NCI-H2081 (cell line): ENCODE data around the gene SFRP2.

ENCODE experiments used
- DNase-seq, 2 experiments: peaks; one replicate each; lab custom pipeline; 2025; lab: John Stamatoyannopoulos, UW

The SFRP2 gene

DNA sequence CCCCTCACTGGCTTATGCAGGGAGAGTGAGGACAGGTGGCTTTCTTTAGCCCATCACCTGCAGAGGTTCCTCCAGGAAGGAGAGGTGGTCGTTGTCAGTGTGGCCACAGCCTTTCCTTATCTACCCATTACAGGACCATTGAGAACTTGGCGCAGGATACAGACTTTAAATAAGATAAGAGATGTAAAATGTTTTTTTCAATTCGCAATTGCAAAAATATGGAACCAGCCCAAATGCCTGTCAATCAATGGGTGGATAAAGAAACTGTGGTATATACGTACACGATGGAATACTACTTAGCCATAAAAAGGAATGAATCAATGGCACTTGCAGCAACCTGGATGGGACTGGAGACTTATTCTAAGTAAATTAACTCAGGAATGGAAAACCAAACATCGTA is 22.1 kb downstream of the SFRP2 start:
- DNase-seq: no peak

DNA sequence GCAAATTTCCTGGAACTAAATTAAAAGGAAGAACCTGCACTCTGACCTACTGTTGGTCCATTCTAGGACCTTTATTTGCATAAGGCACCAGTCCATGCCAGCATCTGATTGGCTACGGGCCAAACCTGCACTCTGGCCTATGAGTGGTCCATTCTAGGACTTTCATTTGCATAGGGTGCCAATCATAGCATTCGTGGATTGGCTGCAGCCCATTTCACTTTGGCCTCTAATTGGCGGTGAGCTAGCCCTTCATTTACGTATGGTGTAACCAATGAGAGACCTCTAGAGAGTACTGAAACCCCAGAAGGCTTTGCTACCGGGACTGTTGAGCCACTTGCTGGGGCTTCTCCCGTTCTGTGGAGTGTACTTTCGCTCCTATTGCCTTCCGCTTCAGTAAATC is 23.0 kb downstream of the SFRP2 start:
- DNase-seq: no peak

DNA sequence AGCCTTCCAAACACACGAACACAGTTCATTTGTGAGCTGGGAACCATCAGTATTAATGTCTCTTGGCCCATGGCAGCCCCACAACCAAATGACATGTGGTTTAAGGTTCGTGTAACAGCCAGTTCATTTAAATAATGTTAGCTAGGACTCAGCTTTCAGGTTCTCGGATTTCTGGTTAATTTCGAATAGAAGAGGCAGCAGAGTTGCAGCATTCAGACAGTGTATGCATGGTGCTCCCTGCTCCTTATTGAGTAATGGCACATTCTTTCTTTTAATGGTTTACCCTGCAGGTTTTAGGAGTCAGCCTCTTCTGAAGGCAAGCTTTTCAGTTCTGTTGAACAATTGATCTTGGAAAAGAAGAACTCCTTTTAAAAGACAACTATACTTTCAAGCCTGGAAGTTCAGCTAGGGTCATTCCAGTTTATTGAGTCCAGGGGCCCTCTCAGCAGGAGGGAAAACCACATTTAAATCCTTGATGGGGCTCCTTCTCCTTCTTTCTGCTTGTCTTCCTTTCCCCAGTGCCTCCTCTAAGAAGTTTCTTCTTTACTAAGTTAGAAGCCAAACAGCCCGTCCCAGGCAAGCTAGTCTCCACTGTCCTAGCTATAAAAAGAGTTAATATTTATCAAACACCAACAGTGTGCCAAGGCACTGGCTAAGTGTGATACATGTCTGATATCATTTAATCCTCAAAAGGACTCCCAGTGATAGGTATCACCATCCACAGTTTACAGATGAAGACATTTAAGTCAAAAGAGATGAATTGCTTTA is 24.1 kb downstream of the SFRP2 start:
- DNase-seq: no peak

DNA sequence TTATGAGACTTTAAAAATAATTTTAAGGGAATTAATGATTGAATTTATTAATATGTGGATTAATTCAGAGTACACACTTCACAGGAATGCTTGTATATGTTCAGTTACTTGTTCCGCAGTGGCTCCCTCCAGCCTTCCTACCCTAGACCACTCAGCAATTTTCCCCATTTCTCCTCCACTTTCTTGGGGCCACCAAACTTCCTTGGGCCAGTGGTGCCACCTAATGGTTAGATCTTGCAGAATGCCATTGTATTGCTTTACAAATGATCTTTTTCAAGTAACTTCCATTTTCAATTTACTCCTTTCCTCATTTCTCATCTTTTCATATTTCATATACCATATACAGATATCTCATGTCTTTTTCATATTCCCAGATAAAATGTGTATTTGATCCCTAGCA is 25.5 kb downstream of the SFRP2 start:
- DNase-seq: no peak

DNA sequence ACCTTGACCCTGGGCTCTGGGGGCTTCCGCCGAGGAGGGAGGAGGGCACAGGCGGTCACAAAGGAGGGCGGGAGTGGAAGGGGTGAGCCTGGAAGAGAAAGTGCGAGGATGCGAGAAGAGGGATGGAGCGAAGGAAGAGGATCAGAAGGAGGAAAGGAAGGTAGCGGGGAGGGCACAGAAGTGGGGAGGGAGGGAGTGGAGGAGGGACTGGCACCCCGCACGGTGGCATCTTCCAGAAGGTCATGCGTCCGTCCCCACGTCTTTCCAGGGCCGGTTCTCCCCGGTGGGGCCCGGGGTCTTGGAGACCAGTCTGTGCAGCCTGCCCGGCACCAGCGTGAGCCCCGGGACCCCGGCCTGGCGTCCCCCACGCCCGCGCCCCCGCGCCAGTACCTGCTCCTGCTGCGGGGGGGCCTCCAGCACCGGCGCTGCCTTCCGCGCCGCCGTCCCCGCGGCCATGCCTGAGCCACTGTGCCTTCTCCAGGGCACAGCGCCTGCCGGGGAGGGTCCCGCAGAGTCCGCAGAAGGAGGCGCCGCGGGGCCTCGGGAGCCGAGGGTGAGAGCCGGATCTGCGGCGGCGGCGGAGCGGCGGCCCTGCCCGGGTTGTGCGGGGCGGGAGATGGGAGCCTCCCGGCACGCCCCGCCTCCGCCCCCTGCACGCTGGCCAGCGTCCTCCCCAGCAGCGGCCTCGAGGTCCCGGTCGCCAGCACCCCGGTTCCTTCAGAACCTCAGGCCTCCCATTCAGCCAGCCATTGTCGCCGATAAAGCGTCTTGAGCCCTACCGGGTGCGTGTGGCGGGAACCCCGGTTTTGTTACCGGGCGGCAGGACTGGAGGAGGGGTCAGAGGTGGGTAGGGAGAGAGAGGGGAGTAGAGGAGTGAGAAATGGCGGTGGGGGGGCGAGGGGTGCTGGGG is 29.2 kb downstream of the SFRP2 start, which contains the start of gene RNF175:
Gene RNF175 (minus strand): TSS at position 618 of the 910 bp plus-strand sequence. CDS start 162 bp downstream, at position 456.
- peak; percentile 3 to 5 for DNase-seq

DNA sequence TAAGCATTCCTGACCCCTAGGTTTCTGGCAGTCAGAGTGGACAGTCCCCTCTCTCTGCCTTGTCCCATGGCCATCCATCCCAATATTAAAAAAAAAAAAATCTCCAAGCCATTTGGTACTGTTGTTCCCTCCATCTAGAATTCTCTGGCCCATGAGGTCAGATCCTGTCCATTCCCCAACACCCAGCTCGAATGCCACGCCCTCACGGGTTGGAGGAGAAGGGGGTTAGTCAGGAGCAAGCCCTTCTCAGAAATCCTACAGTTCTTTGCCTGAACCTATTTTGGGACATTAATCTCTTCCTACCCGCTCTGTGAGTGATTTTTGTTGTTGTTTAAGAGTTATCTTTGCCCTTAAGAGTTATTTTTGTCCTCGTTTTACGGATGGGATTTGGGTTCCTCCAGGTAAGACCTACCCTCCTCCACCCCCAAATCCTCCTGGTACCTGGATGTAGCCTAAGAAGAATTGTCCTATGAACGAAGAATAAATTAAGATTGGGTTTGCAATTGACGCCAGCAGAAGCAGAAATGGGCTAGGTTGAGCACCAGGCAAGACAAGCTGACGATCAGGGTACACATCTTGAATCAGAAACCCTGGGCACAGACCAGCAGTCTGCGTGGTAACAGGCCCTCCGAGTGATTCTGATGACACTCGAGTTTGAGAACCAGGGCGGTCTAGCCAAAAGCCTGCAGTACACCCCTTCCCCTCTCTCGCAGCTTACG is 30.0 kb downstream of the SFRP2 start:
- DNase-seq: no peak

DNA sequence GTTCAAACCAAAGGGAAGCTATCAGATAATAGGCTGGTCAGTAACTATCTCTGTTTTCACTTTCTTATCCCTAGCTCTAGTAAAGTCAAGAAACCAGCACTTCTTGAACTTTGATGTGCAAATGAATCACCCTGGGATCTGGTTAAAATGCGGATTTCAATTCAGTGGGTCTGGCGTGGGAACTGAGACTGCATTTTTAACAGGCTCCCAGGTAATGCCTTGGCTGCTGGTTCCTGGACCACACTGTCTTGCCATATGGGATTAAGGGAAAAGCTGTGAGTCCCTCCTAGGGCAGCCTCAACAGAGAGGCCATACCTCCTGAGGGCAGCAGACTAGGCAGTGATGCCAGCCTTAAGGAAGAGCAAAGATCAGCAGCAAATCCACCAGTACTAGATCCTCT is 30.7 kb downstream of the SFRP2 start:
- DNase-seq: no peak

DNA sequence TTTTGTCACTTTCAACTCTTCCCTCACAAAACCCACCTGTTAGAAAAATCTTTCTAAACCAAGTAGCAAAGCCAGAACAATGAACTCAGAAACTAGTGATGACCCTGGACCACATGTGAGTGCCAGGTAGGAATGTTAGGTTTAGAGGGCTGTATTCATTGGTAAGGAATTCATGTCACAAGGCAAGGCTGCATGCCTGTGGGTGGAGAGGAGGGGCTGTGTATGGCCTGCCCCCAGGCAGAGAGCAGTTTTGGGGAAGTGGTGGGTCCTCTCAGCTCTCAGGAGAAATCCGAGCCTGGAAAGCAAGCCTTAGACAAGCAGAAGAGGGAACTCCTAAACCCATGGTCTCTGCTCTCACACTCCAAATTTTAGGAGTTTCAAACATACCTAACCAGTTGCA is 31.5 kb downstream of the SFRP2 start:
- no peak for DNase-seq

DNA sequence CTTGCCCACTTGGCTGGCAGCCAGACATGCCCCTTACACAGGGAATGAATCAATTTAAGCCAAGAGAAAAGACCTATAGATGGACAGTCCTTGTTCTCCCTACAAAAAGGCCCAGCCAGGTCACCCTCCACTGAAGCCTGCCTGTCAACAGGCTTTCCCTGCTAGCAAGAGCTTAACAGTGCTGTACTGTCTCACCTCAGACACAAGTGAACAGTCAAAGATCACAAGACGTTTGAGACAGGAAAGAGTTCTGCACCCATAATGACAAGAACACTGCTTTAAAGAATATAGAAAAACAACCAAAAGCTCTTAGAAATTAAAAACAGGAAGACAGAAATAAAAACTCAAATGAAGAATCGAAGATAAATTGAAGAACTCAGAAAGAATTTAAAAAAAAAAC is 33.7 kb downstream of the SFRP2 start:
- DNase-seq: no peak

DNA sequence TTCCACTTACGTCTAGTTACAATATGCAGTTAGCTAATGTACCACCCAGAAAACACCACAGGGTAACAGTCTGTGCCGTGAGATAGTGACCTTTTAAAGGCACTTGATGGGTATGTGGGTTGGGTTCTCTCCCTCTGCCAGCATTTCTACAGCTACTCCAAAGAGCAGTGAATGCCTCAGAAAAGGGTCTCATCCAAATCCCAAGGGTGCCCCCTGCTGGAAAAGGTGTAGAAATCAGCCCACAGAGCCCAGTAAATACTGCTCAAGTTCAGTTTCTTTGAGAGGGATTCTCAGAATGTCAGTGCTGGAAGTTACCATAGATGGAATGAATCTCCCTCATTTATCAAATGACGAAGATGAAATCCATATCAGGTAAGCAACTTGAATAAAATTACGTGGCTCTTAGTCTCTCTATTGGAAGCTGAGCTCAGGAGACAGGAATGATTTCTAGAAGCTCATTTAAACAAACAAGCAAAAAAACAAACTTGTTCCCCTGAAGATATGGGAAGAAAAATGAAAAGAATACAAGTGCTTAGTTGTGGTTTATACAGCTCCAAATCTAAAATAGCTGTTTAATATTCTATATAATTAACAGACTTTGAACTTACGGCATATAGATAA is 38.6 kb downstream of the SFRP2 start:
- DNase-seq: peak; percentile 54 to 65

DNA sequence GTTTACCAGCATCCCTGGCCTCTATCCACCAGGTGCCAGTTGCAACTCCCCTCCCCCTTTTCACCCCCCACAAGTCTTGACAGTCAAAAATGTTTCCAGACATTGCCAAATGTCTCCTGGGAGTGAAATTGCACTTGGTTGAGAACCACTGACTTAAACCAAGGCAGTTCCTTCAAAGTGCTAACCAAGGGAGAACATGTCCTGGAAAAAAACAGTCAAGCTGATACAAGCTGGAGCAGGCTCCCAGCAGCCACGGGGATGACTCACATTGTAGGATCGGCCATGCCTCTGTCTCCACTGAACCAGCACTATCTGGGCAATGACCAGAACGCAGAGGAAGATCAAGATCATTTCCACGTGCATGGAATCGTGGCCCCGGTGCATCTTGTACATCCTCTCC is 40.5 kb downstream of the SFRP2 start:
- DNase-seq: no peak

DNA sequence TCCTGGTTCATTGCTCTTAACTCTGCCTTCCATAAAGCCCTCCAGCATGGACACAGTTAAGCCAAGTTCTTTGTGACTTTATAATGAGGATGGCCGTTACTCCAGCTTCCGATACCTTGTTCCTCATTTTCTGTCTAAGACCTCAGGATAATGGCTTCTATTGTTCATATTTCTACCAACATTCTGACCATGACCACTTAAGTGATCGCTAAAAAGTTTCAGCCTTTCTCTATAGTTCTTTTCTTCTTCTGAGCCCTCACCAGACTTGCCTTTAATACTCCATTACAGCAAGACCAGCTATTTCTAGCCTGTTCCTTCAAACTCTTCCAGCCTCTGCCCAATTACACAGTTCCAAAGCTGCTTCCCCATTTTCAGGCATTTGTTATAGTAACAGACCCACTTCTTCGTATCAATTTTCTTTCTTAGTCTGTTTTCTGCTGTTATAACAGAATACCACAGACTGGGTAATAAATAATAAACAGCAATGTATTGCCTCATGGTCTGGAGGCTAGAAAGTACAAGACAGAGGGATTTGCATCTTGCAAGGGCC is 41.4 kb downstream of the SFRP2 start:
- no peak for DNase-seq

DNA sequence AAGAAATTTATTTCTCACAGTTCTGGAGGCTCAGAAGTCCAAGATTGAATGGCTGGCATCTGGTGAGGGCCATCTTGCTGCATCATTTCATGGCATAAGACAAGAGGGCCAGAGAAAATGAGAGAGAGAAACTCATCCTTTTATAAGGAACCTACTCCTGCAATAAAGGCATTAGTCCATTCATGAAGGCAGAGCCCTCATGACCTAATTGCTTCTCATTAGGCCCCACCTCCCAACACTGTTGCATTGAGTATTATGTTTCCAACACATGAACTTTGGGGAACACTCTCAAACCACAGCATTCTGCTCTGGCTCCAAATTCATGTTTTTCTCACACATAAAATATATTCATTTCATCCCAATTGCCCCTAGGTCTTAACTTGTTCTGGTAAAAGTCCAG is 43.2 kb downstream of the SFRP2 start:
- DNase-seq: no peak

DNA sequence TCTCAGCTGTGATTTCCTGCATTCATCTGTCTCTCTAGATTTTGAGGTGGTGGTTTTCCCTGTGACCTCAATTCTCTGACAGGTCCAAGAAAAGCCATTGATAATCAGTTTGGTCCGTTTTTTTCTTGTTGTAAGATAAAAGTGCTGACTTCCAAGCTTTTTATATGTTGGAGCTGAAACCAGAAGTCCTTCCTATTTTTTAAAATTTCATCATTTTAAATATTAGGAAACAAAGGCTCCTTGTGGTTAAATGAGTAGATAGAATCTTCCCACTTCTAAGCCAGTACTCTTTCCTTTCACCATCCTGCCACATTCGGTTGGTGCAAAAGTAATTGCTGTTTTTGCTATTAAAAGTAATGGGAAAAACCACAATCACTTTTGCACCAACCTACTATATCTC is 47.3 kb downstream of the SFRP2 start:
- no peak for DNase-seq

DNA sequence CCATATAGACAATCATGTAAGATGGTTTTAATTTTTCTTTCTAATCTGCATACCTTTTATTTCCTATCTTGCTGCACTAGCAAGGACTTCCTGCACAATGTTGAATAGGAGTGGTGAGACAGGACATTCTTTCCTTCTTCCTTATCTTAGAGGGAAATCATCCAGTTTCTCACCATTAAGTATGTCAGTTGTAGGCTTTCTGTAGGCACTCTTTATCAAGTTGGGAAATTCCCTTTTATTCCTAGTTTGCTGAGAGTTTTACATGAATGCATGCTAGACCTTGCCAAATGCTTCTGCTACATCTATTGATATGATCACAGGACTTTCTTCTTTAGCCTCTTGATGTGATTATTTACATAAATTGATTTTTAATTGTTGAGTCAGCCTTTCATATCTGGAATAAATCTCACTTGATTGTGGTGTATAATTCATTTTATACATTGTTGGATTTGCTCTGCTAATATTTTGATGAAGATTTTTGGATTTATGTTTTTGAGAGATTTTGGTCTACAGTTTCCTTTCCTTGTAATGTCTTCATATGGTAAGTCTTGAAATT is 52.9 kb downstream of the SFRP2 start:
- no peak for DNase-seq

DNA sequence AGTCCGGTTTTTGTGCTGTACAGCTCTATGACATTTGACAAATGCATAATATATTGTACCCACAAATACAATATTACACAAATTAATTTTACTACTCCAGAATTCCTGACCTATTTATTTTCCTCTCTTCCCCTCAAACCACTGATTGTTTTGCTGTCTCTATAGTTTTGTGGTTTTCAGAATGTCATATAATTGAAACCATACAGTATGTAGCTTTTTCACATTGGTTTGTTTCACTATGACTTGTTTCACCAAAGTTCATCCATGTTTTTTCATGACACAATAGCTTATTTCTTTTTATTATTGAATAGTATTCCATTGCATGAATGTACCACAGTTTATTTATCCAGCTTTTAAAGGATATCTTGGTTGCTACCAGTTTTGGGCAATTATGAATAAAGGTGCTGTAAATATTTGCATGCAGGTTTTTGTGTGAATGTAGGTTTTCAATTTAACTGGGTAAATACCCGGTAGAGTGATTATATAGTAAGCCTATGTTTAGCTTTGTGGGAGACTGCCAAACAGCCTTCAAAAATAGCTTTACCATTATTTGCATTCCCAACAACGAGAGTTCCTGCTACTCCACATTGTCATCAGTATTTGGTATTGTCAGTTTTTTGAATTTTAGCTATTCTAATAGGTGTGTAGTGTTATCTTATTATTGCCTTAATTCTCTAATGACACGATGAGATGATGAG is 55.0 kb downstream of the SFRP2 start:
- peak; percentile 46 to 79 for DNase-seq

DNA sequence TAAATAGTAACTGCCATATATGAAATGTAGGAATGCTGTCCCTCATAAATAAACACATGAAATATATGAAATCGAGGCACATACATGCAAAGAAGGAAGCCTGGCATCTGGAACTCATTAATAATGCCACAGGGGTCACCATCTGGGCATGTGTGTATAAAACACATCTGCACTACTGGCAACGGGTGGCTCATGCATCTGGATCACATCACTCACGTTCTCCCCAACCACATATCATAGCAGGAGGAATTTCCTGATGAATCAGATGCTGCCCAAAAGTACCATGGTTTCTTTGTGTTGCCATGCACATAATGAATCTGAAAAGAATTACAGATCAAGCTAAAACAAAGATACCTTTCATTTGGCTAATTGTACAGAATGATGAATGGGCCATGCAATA is 57.6 kb downstream of the SFRP2 start:
- no peak for DNase-seq
